HG03439 (cell line): ENCODE data around the gene TNFSF13.
"Not testable (repeated sequence)": the region's sequence is repeated elsewhere in the genome, so short reads cannot be mapped to it uniquely, and the experiment has no call there.

Source experiments
- ATAC-seq: cut with Tn5 transposase; IDR thresholded peaks from one replicate; pipeline ENCODE4 v1.9.1; 2021; ENCODE audit warnings: mild to moderate bottlenecking, moderate library complexity; ENCODE audit not compliant: unreplicated experiment

TNFSF13 gene

DNA sequence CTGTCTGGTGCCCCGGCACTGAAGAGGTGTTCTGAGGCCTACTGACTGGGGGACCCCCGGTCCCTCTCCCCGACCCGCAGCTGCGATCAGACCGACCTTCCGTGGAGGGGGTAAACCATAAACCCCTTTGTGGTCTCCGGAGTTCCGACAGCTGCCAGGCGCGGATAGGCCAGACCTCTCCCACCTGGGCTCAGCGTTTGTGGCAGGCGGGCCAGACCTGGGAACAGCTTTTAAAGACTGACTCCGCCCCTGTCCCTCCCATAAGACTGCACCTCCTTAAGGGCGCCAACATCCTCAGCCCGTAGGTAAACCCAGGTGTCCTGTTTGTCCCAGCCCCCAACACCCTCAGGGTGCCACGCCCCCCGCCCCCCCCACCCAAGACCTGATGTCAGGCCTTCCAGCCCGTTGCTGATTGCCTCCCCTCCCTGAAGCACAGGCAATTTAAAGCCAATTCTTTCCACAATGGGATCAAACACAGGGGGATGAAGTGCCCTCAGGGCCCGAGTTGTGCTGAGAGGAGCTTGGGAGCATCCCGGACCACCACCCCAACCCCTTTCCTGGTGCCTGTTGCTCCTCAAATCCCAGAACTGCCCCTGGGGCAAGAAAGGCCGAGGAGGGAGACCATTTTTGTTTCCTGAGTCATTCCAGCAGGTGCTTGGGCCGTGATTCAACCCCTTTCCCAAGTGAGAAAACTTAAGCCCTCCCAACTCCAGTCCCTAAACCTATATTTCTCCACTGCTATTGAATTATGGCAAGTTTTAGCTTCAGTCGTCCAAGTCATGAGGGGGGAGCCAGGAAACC, 31.5 kb downstream of the TNFSF13 start, which contains the start of gene SOX15:
TSS of gene SOX15 (minus strand) at position 204 of the 801 bp plus-strand sequence. CDS start 418 bp downstream, outside the sequence.
- ATAC-seq: no peak

- no peak for ATAC-seq
These were observed 32.2 kb downstream of the TNFSF13 start for GRCh38 chr17:7590743-7591142.

GRCh38 chr17:7591596-7591995, 33.0 kb downstream of the TNFSF13 start:
- no peak for ATAC-seq

DNA sequence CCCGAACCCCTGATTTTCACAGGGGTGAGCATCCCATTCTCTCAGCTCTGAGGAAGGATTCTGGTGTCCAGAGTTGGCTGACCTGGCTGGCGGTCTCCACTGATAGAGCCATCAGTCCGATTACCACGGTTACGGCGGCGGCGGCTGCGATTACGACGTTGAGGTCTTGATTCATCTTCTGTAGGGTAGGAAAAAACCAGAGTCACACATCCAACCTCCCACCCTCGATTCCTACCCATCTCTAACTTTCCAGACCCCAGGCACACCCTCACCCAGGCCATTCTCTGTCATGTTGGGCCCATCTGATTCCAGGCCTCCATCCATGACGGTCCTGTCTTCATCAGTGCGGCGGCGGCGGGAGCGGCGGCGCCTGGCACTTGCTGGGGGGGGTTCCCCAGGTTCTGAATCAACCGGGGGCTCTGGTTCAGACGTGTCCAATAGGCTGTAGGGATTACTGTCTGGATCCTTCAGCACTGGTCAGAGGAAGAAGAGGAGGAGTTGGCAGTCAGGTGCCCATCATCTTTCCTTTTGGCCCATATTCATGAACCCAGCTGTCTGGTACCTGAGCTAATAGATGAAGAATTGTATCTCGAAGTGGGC, 34.0 kb downstream of the TNFSF13 start:
- no peak for ATAC-seq

GRCh38 chr17:7593296-7593695, 34.7 kb downstream of the TNFSF13 start:
- no peak for ATAC-seq

DNA sequence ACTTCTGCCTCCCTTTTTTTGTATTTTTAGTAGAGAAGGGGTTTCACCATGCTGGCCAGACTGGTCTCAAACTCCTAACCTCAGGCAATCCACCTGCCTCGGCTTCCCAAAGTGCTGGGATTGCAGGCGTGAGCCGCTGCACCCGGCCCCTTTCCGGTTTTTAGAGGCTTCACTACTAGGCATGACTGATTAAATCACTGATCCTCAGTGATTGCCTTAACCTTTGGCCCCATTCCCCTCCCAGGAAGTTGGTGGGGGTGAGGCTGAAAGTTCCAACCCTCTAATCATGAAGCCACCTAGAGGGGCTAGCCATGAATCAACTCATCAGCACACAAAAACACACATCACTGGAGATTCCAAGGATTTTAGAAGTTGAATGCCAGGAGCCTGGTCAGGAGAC, 39.0 kb downstream of the TNFSF13 start:
- not testable (repeated sequence) for ATAC-seq

DNA sequence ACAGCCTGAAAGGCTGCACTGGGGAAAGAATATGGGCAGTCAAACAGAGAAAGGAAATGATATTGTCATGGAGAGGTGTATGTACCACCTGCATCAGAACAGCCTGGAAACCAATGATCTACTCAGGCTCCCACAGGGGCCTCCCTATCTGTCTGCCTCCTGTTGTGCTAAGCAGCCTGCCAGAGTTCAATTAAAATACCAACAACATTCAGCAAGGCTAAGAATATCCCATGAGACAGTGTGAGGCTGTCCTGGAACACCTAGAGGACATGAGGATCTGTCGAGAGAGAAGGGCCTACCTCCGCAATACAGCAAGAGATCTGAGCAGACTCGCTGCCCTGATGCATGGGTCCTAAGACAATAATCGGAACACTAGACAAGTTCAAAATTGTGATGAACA, 47.7 kb downstream of the TNFSF13 start:
- no peak for ATAC-seq

GRCh38 chr17:7610641-7611040, 52.1 kb downstream of the TNFSF13 start:
- no peak for ATAC-seq
